SK-N-DZ (cell line): ENCODE measurements around the gene GLTP.

Experiments used
- DNase-seq: peaks from one replicate; pipeline ENCODE4 v3.0.0-alpha.2; 2015; ENCODE audit warnings: low spot score

GLTP gene

GRCh38 chr12:109822951-109823411, 57.4 kb downstream of the GLTP start:
- no peak for DNase-seq

- DNase-seq = no peak
Measured at GRCh38 chr12:109822416-109822815, 57.9 kb downstream of the GLTP start.

GRCh38 chr12:109821968-109822367, 58.4 kb downstream of the GLTP start:
- no peak for DNase-seq

DNA sequence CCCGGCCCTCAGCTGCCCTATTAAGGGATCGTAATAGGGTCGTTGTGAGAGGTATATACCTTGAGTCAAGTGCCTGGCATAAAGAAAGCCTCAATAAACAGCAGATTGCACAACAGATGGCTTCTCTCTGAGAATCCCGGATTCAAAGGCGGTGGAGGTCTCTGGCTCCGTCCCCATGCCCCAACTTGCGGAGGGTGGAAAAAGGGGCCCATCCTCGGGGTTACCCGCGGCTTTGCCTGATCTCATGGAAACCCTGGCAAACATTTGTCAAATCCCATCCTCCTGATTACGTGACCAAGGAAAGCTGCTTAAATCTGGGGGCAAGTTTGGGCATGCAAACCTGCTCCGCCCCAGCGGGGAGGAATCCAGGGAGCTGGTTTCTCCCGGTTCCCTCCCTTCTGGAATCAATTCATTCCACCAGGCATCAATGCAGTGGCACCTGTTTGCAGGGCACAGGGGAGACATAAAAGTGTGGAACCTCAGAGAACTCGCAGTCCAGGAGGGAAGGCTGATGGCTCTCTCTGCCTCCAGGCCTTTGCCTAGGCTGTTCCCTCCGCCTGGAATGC, 59.4 kb downstream of the GLTP start:
- no peak for DNase-seq

DNA sequence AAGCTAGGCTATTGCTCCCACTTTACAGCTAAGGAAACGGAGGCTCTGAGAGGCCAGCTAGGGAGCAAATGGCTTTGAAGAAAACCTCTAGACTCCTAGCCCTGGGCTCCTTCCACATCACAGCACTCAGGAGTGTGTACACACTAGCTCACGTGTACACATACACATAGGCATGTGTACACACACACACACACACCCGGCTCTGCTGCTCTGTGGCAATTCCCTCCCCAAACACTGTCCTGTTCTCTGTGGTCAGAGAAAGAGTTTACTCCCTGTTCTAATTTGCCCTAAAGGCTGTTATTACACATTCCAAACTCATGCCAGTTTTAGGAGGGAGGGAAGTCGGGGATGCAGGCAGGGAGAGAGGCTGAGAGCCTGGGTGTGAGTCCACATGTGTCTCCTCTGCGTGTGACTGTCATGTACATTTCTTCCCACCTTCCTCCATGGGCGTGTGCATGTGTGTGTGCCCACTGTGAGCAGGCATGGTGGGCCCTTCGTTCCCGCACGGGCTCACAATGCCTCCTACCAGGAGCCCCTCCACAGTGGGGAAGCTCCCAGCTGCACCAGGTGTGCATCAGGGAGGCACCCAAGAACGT, 61.3 kb downstream of the GLTP start:
- no peak for DNase-seq

GRCh38 chr12:109818253-109818652, 62.1 kb downstream of the GLTP start:
- DNase-seq = no peak

GRCh38 chr12:109817627-109818231, 62.6 kb downstream of the GLTP start:
- DNase-seq = no peak

DNA sequence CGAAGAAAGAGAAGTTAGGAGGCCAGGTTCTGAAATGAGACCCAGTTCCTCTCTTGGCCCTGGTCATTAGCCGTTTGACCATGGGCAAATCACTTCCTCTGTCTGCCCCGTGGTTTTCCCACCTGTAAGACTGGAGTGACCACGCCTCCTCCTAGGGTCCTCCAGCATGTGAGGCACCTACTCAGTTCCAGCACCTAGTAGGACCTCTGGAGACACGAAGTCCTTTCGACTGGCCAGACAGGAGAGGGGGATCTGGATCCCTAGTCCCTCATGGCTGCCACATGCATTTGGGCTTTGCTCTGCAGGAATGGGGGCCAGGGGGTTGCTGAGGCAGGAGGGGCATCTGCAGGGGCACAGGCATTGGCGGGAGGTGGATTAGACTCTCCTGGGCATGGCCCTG, 63.5 kb downstream of the GLTP start:
- DNase-seq = no peak

- no peak for DNase-seq
Measured at GRCh38 chr12:109815757-109816617, 64.4 kb downstream of the GLTP start.

- DNase-seq = no peak
Measured at GRCh38 chr12:109815225-109815624, 65.1 kb downstream of the GLTP start.

DNA sequence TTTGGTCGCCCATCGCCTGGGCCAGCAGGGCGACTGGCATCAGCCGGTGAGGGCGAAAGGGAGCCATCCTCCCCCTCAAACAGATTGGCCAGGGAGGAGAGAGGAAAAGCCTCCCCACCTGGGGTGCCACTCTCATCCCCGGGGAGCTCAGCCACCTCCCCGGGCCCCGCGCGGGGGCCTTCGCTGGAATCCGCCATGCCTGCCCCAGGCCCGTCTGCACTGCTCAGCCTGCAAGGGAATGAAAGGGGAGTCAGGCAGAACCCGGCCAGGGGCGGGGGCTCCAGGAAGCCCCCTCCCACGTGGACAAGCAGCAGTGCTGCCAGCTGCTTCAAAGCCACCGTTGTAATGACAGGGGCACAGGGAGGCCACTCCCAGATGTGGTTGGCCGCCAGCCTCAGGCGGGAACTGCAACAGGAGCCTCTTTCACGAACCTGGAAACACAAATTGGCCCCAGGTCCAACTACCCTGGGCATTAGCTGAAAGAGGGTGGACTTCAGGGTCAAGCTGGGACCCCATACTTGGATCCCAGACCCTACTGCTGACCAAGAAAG, 65.7 kb downstream of the GLTP start:
- no peak for DNase-seq

DNA sequence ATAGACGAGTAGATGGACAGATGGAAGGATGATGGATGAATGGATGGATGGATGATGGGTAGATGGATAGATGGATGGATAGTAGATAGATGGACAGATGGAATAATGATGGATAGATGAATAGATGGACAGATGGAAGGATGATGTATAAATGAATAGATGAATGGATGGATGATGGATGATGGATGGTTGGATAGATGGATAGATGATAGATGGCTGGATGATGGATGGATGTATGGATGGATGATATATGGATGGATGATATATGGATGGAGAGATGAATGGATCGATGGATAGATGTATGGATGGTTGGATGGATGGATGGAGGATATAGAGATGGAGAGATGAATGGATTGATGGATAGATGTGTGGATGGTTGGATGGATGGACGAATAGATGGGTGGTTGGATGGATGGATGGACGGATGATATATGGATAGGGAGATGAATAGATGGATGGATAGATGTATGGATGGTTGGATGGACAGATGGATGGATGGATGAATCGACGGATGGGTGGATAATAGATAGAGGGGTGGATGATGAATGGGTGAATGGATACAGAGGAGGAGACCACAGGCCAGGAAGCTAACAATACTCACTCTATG, 66.4 kb downstream of the GLTP start:
- no peak for DNase-seq

GRCh38 chr12:109811624-109811995, 68.7 kb downstream of the GLTP start:
- no peak for DNase-seq

DNA sequence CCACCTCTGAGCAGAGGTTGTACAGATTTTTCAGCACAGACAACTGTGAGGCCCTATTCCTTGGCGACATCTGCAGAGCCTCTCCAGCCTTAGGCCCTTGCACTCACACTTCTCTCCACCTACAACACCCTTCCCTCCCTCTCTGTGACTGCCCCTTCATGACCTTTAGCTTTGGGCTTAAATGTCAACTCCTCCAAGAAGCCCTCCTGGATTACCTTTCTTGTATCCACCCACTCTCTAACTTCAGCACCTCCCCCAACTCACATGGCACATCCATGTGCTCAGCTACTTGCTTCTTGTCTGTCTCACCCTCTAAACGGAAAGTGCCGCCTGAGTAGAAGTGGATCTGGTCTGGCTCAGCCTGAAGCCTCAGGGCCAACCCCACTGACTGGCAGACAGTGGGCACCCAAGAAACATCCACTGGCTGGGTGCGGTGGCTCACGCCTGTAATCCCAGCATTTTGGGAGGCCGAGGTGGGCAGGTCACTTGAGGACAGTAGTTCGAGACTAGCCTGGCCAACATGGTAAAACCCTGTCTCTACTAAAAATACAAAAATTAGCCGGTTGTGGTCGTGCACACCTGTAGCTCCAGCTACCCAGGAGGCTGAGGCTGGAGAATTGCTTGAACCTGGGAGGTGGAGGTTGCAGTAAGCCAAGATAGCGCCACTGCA, 69.3 kb downstream of the GLTP start:
- no peak for DNase-seq

DNA sequence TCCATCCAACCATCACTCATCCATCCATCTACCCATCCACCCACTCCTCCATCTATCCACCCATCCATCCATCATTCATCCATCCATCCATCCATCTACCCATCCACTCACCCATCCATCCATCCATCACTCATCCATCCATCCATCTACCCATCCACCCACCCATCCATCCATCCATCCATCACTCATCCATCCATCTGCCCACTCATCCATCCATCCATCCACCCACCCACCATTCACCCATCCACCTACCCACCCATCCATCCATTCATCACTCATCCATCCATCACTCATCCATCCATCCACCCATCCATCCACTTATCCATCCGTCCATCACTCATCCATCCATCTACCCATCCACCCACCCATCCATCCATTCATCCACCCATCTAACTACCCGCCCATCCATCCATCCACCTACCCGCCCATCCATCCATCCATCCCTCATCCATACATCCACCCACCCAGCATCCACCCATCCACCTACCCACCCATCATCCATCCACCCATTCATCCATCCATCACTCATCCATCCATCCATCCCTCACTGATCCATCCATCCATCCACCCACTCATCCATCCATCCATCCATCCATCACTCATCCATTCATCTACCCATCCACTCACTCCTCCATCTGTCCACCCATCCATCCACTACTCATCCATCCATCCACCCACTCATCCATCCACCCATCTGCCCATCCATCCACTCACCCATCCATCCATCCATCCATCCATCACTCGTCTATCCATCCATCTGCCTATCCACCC, 71.3 kb downstream of the GLTP start:
- no peak for DNase-seq

DNA sequence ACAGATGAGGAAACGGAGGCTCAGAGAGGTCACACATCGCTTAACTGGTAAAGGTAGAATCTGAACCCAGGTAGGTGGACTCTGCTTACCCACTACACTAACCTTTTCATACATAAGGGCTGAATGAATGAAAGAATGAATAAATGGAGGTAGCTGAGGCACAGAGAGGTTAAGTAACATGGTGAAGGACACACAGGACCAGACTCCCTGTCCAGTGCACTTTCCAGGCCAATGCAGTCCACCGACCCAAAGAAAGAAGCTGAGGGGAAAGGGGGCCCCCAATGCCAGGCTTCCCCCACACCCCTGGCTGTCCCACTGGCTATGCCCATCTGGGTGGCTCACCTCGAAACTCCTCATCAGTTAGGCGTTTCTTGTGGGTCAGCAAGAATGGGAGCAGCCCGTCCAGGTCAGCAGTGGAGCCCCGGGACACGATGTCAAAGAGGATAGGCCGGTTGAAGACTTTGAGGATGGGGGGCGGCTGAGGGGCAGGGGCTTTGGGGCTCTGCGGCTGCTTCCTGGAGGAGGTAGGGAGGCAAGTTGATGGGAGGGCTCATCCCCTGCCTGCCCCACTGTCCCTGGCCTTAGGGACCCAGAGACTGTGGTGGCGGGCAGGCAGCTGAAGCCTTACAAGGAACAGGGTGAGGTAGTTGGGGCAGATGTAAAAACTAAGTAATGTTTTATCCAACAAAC, 72.2 kb downstream of the GLTP start:
- no peak for DNase-seq

DNA sequence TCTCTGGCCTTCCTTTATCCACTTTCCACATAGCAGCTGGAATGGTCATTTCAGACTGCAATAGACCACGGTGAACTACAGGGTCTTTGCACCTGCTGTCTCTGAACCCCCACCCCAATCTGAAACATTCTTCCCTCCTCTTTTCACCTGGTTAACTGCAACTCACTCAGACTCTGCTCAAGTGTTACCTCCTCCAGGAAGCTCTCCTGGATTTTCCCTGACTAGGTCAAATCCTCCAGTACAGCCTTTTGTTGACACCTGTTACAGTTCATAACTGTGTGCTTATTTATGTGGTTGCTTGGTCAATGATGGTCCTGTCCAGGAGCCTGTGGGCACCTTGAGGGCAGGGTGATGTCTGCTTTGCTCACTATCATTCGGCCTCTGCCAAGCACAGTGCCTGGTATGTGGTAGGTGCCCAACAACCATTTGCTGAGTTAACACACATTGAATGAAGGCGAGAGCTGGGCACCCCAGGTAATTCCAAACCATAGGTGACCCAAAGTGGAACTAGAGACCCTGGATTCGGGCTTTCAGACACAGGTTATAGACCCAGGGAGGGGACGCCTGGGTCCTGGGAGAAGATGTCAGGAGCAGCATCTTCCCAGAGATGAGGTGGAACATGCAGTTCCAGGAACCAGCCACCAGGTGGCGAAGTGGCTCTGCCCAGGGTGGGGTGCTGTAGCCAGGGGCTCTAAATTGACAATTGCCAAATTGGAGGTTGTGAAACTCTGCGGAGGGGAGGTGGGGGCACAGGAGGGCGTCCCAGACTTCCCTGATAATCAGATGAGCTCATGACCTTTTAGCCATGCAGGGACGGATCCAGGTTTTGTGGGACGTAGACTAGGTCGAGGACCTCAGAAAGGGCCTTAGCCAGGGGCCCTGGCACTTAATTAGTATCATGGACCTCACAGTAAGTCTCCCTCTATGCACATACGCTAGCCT, 75.2 kb downstream of the GLTP start:
- peak; percentile 56 for DNase-seq

DNA sequence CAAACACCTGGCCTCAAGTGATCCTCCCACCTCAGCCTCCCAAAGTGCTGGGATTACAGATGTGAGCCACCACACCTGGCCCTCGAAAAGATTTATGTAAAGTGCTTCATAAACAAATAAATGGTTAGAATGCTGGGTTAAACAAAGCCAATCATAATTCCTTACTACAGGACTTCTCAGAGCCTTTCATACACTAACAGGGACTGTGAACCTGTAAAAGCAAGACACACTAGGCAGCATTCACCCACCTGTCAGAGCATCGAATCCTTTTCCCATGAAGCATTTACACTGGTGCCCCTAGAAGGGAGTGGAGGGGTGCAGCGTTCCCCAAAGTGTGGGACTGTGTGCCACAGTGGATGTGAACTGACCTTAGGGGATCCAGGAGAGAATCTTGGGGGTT, 76.7 kb downstream of the GLTP start:
- DNase-seq = no peak

DNA sequence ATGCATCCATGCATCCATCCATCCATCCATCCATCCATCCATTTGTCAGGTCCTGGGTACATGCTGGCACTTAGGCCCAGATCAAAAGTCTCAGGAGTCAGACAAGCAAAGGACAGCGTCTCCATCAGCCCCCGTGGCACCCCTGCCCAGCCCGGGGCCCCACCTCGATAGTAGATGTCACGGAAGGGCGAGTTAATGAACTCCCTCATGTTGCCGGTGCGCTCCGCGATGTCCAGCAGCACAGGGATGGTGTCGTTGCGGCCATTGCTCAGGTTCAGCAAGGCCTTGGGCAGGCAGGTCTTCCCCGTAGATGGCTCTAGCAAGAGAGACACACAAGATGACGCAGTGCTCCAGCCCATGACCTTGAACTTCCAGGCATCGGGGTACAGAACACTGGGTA, 77.5 kb downstream of the GLTP start:
- DNase-seq = no peak
